Neural progenitor cell (in vitro differentiated cells): ENCODE data around the gene RAB6B. TPM values are rescaled to one million over a fixed set of nuclear protein-coding genes. Genes with fewer than 3 reads are reported as not detected.

Experiments used
- DNase-seq: peaks from one replicate; pipeline ENCODE4 v3.0.0-alpha.2; 2016; ENCODE audit warnings: low spot score
- H2AFZ ChIP-seq: fragments of 200-600 bp; sonication (generic); replicated peaks from 2 replicates; pipeline ENCODE4 v1.6.1; 2016; ENCODE audit warnings: antibody characterized with exemption
- H3F3A ChIP-seq: fragments of 200-600 bp; sonication (generic); 2 replicates; pipeline ENCODE4 v1.6.1; 2016; ENCODE audit warnings: antibody characterized with exemption, low read depth
- H3K27ac ChIP-seq: fragments of 200-600 bp; sonication (generic); 2 replicates; pipeline ENCODE4 v1.5.1; 2016; ENCODE audit warnings: mild to moderate bottlenecking
- H3K27me3 ChIP-seq: fragments of 200-600 bp; sonication (generic); 2 replicates; pipeline ENCODE4 v1.6.1; 2016; ENCODE audit warnings: mild to moderate bottlenecking, moderate library complexity
- H3K36me3 ChIP-seq: fragments of 200-600 bp; sonication (generic); 2 replicates; pipeline ENCODE4 v1.5.1; 2016
- H3K4me1 ChIP-seq: fragments of 200-600 bp; sonication (generic); 2 replicates; pipeline ENCODE4 v1.6.1; 2016; ENCODE audit warnings: mixed run types
- H3K4me2 ChIP-seq: fragments of 200-600 bp; sonication (generic); 2 replicates; pipeline ENCODE4 v1.6.1; 2016
- H3K4me3 ChIP-seq: fragments of 200-600 bp; sonication (generic); 2 replicates; pipeline ENCODE4 v1.5.1; 2016
- H3K79me2 ChIP-seq: fragments of 200-600 bp; sonication (generic); 2 replicates; pipeline ENCODE4 v1.6.1; 2016; ENCODE audit warnings: low read depth
- H3K9ac ChIP-seq: fragments of 200-600 bp; sonication (generic); 2 replicates; pipeline ENCODE4 v1.6.1; 2016
- H3K9me3 ChIP-seq: fragments of 200-600 bp; sonication (generic); 2 replicates; pipeline ENCODE4 v1.5.1; 2016; ENCODE audit warnings: low read depth
- H4K20me1 ChIP-seq: fragments of 200-600 bp; sonication (generic); 2 replicates; pipeline ENCODE4 v1.6.1; 2016; ENCODE audit warnings: low read depth
- H3K27ac Mint-ChIP-seq: 3 replicates; pipeline ENCODE4 v1.8.0; 2021; ENCODE audit warnings: mixed read lengths
- H3K27me3 Mint-ChIP-seq: 2 replicates; pipeline ENCODE4 v1.8.0; 2022; ENCODE audit warnings: low read depth, mild to moderate bottlenecking, inconsistent platforms, moderate library complexity, mixed read lengths; ENCODE audit not compliant: insufficient read depth
- H3K36me3 Mint-ChIP-seq: 3 replicates; pipeline ENCODE4 v1.8.0; 2021; ENCODE audit warnings: mixed read lengths
- H3K4me1 Mint-ChIP-seq: 3 replicates; pipeline ENCODE4 v1.8.0; 2021; ENCODE audit warnings: mixed read lengths
- H3K4me3 Mint-ChIP-seq: 3 replicates; pipeline ENCODE4 v1.8.0; 2021; ENCODE audit warnings: mild to moderate bottlenecking, moderate library complexity, mixed read lengths
- H3K9me3 Mint-ChIP-seq: 3 replicates; pipeline ENCODE4 v1.8.0; 2020; ENCODE audit warnings: mixed read lengths
- CTCF ChIP-seq: fragments of 200-600 bp; sonication (generic); IDR thresholded peaks from 2 replicates; pipeline ENCODE4 v1.5.1; 2017; ENCODE audit warnings: antibody characterized with exemption, mild to moderate bottlenecking
- EZH2 ChIP-seq: fragments of 200-600 bp; sonication (generic); IDR thresholded peaks from 2 replicates; pipeline ENCODE4 v1.6.1; 2017; ENCODE audit warnings: antibody characterized with exemption, mild to moderate bottlenecking, moderate library complexity
- EZH2phosphoT487 ChIP-seq: fragments of 200-600 bp; sonication (generic); IDR thresholded peaks from 2 replicates; pipeline ENCODE4 v1.6.1; 2017; ENCODE audit warnings: antibody characterized with exemption
- total RNA-seq: library from RNA; depleted of rRNA; stranded (reverse); fragments of >200 nt; gene quantifications from 2 replicates; pipeline ENCODE4 v1.2.3, GENCODE V29; 2015; ENCODE audit warnings: low replicate concordance

Gene RAB6B
- total RNA-seq, 1 donor from 2014 or later, result 7.7 TPM

- Histone ChIP-seq H3K4me3 (peak overlapping the region; percentile 89), H3K4me1 (peaks cover 8% of the 10 kb centered on the region), H4K20me1 (peaks cover 7% of the 10 kb centered on the region), H3K9me3 (no peaks in the 10 kb centered on the region), H3K36me3 (peaks cover 8% of the 10 kb centered on the region), H3F3A (no peaks in the 10 kb centered on the region), H3K4me2 (peak overlapping the region; percentile 97), H3K27ac (no peak overlapping the region), H3K27me3 (peaks cover 13% of the 10 kb centered on the region), H2AFZ (peak overlapping the region; percentile 99), H3K9ac (no peak overlapping the region), H3K79me2 (peaks cover 17% of the 10 kb centered on the region)
- TF ChIP-seq EZH2 (no peak), CTCF (no peak), EZH2phosphoT487 (no peak)
- DNase-seq, result no peak
- Mint-ChIP-seq H3K4me3 (peak overlapping the region; percentile 97), H3K9me3 (no peaks in the 10 kb centered on the region), H3K4me1 (peaks cover 12% of the 10 kb centered on the region), H3K27ac (no peak overlapping the region), H3K36me3 (peaks cover 8% of the 10 kb centered on the region), H3K27me3 (no peaks in the 10 kb centered on the region)
Observed at GRCh38 chr3:133805384-133805701, 90.3 kb downstream of the RAB6B start.

GRCh38 chr3:133804896-133805295 lies 90.8 kb downstream of the RAB6B start:
- Mint-ChIP-seq H3K36me3 (peaks cover 8% of the 10 kb centered on the region), H3K4me3 (peak overlapping the region; percentile 97), H3K27ac (no peak overlapping the region), H3K4me1 (peaks cover 12% of the 10 kb centered on the region), H3K9me3 (no peaks in the 10 kb centered on the region), H3K27me3 (no peaks in the 10 kb centered on the region)
- H4K20me1 ChIP-seq, result peaks cover 7% of the 10 kb centered on the region
- TF ChIP-seq CTCF, result no peak
- TF ChIP-seq EZH2phosphoT487, result no peak
- no peak for DNase-seq
- H3K4me3 ChIP-seq, result no peak overlapping the region
- H3K4me2 ChIP-seq, result peak overlapping the region; percentile 97
- H3K27me3 ChIP-seq, result peaks cover 17% of the 10 kb centered on the region
- H3F3A ChIP-seq, result no peaks in the 10 kb centered on the region
- H3K9ac ChIP-seq, result no peak overlapping the region
- H3K9me3 ChIP-seq, result no peaks in the 10 kb centered on the region
- H3K79me2 ChIP-seq, result peaks cover 17% of the 10 kb centered on the region
- H3K36me3 ChIP-seq, result peaks cover 8% of the 10 kb centered on the region
- H3K27ac ChIP-seq, result no peak overlapping the region
- peak overlapping the region; percentile 99 for H2AFZ ChIP-seq
- peaks cover 8% of the 10 kb centered on the region for H3K4me1 ChIP-seq

- peaks cover 8% of the 10 kb centered on the region for H3K4me1 ChIP-seq
- peaks cover 8% of the 10 kb centered on the region for H3K36me3 ChIP-seq
- no peaks in the 10 kb centered on the region for H3K9me3 Mint-ChIP-seq
- H2AFZ ChIP-seq, result no peak overlapping the region
- peaks cover 17% of the 10 kb centered on the region for H3K79me2 ChIP-seq
- no peak overlapping the region for H3K4me3 ChIP-seq
- H3K4me3 Mint-ChIP-seq, result no peak overlapping the region
- TF ChIP-seq CTCF (no peak), EZH2phosphoT487 (no peak), EZH2 (no peak)
- H3K27me3 ChIP-seq, result peaks cover 18% of the 10 kb centered on the region
- H3K9ac ChIP-seq, result no peak overlapping the region
- H3K4me1 Mint-ChIP-seq, result peaks cover 12% of the 10 kb centered on the region
- H3K9me3 ChIP-seq, result no peaks in the 10 kb centered on the region
- no peaks in the 10 kb centered on the region for H3K27me3 Mint-ChIP-seq
- H3F3A ChIP-seq, result no peaks in the 10 kb centered on the region
- peaks cover 3% of the 10 kb centered on the region for H3K36me3 Mint-ChIP-seq
- DNase-seq, result no peak
- no peak overlapping the region for H3K27ac Mint-ChIP-seq
- no peak overlapping the region for H3K27ac ChIP-seq
- peaks cover 7% of the 10 kb centered on the region for H4K20me1 ChIP-seq
- no peak overlapping the region for H3K4me2 ChIP-seq
Observed at GRCh38 chr3:133803469-133803868, 92.2 kb downstream of the RAB6B start.
